Jurkat, Clone E6-1 (cell line): ENCODE results near the gene LIN54. TPM values are rescaled to one million over a fixed set of nuclear protein-coding genes. Genes with fewer than 3 reads are reported as not detected.
"Not testable (repeated sequence)": the region's sequence is repeated elsewhere in the genome, so short reads cannot be mapped to it uniquely, and the experiment has no call there.

Source experiments
- DNase-seq: peaks from one replicate; pipeline ENCODE4 v3.0.0-alpha.2; 2011; ENCODE audit warnings: low read depth, low spot score
- H3K4me3 ChIP-seq: 2 replicates; pipeline ENCODE4 v1.5.1; 2011; ENCODE audit warnings: mild to moderate bottlenecking, low read length, control low read depth, moderate library complexity
- polyA plus RNA-seq: library from polyadenylated mRNA; unstranded; fragments of >200 nt; gene quantifications from one replicate; pipeline ENCODE4 v1.2.1, GENCODE V29; 2012; ENCODE audit warnings: missing spikeins; ENCODE audit not compliant: insufficient read length, insufficient read depth

Gene LIN54
- 16.3 TPM for polyA plus RNA-seq

DNA sequence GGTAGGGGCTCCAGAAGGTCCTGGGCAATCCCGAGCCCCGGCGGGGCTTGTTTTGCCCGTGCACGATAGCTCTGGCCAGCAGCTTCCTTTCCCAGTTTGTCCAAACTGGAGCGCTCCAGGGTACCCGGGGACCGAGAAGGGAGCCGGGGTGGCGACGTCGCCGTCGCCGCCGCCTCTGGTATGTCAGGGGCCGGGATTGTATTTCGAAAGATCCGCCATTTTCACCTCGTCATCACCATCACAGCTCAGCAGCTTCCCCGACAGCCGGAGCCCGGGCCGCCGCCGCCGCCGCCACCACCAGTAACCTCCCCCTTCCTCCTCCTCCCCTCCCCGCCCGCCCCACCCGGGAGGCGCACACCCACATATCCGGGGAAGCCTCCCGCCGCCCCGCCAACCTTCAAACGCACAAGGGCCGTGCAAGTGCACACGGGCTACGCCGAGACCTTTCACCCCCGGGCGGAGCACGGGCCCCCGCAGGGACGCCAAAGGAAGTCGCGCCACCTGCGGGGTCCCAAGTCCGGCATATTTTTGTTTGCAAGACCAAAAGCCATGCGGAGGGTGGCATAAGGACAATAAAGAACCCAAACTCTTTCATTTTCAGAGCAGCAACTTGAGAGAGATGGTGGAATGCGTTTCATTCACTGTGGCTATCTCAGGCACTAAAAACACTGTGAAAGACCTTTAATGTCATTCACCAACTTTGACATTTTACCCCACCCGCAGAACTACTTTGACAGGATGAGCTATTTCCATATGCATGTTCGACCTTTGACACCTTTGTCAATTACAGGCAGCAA is at the start of gene LIN54:
Gene LIN54, minus strand, starts transcription at position 302 of the 797 bp plus-strand sequence. CDS start 25,979 bp downstream, outside the sequence.
- peak; percentile 78 for DNase-seq
- peak within 1 kb of the TSS; percentile 88 for H3K4me3 ChIP-seq

GRCh38 chr4:83054928-83055327 is 44.3 kb upstream of the LIN54 start:
- H3K4me3 ChIP-seq = no peak overlapping the region
- peak; percentile 15 for DNase-seq

DNA sequence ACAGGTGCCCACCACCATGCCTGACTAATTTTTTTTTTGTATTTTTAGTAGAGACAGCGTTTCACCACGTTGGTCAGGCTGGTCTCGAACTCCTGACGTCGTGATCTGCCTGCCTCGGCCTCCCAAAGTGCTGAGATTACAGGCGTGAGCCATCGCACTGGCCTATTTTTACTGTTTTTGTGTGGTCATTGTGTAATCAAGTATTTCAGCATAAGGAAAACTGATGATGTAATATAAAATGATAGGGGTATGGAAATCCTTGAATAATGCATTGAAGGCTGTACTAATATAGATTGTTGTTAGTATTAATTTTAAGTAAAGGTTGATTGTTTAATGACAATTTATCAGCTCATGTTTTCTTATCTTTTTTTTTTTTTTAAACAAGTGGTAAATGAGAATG is 38.2 kb upstream of the LIN54 start:
- DNase-seq, H3K4me3 ChIP-seq: not testable (repeated sequence)

GRCh38 chr4:83046693-83047473 is 36.3 kb upstream of the LIN54 start:
- DNase-seq = no peak
- H3K4me3 ChIP-seq = no peak overlapping the region

GRCh38 chr4:83043801-83044407 is 33.3 kb upstream of the LIN54 start:
- DNase-seq = peak; percentile 19

DNA sequence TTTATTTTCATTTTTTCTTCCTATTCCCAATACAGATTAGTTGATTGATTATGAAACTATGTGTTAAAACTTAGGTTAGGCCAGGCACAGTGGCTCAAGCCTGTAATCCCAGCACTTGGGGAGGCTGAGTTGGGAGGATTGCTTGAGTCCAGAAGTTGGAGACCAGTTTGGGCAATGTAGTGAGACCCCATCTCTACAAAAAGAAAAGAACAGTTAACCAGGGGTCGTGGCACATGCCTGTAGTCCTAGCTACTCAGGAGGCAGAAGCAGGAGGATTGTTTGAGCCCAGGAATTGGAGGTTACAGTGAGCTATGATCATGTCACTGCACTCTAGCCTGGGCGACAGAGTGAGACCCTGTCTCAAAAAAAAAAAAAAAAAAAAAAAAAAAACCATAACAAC is 32.5 kb upstream of the LIN54 start:
- not testable (repeated sequence) for H3K4me3 ChIP-seq, DNase-seq

More at GRCh38 chr4:83043801-83044407, 33.3 kb upstream of the LIN54 start:
- no peak overlapping the region for H3K4me3 ChIP-seq

- no peak overlapping the region for H3K4me3 ChIP-seq
- DNase-seq = no peak
Observed at GRCh38 chr4:83040269-83040668, 29.6 kb upstream of the LIN54 start.

DNA sequence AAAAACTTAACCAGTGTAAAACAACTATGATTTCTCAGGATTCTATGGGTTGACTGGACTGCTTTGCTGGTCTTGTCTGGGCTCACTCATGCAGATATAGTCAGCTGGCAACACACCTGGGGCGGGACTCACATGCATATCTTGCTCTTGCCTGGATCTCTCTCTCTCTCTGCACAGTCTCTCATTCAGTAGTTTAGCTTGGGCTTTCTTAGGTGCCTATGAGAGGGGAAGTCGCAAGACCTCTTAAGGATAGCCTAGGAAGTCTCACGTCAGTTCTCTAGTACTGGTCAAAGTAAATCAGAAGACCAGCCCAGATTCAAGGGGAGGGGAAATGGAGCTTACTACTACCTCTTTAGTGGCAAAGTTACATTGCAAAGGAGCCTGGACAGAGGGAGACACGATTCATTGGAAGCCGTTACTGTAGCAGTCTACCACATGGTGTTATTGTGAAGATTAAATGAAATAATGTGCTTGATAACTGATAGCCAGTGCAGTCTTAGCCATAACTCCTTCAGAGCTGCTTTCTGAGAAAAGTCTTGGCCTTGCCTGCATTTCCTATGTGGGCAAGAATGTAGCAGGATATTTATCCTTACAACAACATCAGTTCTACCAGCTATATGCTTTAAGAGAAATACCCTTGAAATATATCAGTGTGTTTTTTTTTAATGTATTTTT is 26.5 kb upstream of the LIN54 start:
- no peak overlapping the region for H3K4me3 ChIP-seq
- DNase-seq = no peak

- DNase-seq = peak; percentile 100
- H3K4me3 ChIP-seq = peak within 1 kb of the TSS; percentile 93
Observed at GRCh38 chr4:83034630-83035494, 24.2 kb upstream of the LIN54 start, which contains the start of gene COPS4. TSS of gene COPS4 (plus strand) at chr4:83035183. CDS start at chr4:83035225, 42 bp downstream.

GRCh38 chr4:83029688-83030087 is 19.1 kb upstream of the LIN54 start:
- H3K4me3 ChIP-seq = no peak overlapping the region
- no peak for DNase-seq

- DNase-seq = no peak
- no peak overlapping the region for H3K4me3 ChIP-seq
Observed at GRCh38 chr4:83028976-83029375, 18.4 kb upstream of the LIN54 start.

DNA sequence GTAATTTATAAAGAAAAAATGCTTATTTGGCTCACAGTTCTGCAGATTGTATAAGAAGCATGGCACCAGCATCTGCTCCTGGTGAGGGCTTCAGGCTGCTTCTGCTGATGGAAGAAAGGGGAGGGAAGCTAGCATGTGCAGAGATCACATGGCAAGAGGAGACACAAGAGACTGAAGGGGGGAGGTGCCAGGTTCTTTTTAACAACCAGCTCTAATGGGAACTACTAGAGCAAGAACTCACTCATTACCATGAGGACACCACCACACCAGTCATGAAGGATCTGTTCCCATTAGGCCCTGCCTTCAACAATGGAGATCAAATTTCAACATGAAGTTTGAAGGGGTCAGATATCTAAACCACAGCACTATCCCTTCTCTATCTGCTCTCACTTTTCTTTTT is 14.9 kb upstream of the LIN54 start:
- no peak for DNase-seq
- no peak overlapping the region for H3K4me3 ChIP-seq

DNA sequence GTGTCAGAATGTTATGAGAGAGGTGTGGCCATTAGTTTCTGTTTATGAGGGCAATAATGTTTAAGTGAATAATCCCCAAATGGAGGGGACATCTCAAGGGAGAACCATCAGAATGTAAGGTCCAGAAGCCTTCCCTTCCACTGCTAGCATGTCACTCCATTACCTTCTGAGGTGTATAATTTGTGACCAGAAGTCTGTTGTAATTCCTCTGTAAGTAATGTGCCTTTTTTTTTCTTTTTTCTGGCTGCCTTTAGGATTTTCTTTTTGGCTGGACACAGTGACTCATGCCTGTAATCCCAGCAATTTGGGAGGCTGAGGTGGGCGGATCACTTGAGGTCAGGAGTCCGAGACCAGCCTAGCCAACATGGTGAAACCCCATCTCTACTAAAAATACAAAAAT is 13.6 kb upstream of the LIN54 start:
- H3K4me3 ChIP-seq = no peak overlapping the region
- no peak for DNase-seq

DNA sequence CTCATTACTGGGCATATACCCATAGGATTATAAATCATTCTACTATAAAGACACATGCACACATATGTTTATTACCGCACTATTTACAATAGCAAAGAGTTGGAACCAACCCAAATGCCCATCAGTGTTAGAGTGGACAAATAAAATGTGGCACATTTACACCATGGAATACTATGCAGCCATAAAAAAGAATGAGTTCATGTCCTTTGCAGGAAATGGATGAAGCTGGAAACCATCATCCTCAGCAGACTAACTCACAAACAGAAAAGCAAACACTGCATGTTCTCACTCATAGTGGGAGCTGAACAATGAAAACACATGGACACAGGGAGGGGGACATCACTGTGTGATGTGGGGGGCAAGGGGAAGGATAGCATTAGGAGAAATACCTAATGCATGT is 13.0 kb upstream of the LIN54 start:
- not testable (repeated sequence) for H3K4me3 ChIP-seq, DNase-seq

GRCh38 chr4:83022724-83023450 is 12.3 kb upstream of the LIN54 start:
- no peak overlapping the region for H3K4me3 ChIP-seq
- no peak for DNase-seq

DNA sequence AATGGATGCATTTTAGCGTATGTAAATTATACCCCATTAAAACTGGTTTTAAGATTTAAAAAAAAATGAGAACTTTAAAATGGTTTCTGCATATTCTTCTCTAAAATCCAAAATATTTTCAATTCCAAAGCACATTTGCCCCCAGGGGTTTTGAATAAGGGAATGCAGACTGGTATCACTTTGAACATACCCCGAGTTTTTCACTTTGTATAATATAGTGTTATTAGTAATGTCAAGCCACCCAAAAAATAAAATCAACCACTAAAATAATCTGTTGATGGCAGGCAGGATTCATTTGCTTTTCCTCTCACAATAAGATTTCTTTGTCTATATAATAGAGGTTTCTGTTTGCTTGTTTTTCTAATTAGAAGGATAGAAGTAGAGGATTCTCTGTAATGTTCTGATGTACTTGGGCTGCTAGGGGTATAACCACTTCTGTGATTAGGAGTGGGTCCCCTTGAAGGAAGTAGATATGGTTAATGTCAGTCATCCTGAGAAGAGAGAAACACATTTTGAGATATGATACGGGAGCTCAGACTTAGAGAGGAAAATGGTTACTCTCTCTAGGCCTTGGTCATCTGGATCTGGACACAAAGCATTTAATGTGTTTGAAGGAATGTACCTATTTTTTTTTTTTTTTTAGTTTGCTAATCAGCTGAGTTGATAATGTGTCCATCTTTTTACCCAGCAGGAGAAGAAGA is 9.3 kb upstream of the LIN54 start:
- DNase-seq = no peak

GRCh38 chr4:83013902-83014301 is 3.3 kb upstream of the LIN54 start:
- no peak for DNase-seq
- H3K4me3 ChIP-seq = peak overlapping the region; percentile 85

More for the DNA sequence above, 9.3 kb upstream of the LIN54 start:
- H3K4me3 ChIP-seq = no peak overlapping the region
